Astrocyte of the spinal cord (primary cell): Measurements from ENCODE around the gene PPFIBP2.

Experiments
- DNase-seq: peaks from one replicate; pipeline ENCODE4 v3.0.0; 2011; ENCODE audit warnings: low read depth, low spot score
- H3K4me3 ChIP-seq: 2 replicates; pipeline ENCODE4 v1.5.1; 2011; ENCODE audit warnings: low read depth, mild to moderate bottlenecking, low read length, moderate library complexity
- CTCF ChIP-seq: IDR thresholded peaks from 2 replicates; pipeline ENCODE4 v1.5.1; 2012; ENCODE audit warnings: low read depth, mild to moderate bottlenecking, low read length, inconsistent platforms
- in situ Hi-C: cut with HindIII; loops from 2 replicates; pipeline ENCODE4 v1.10.0; 2017; ENCODE audit warnings: low sequenced_read_pairs

Gene PPFIBP2

DNA sequence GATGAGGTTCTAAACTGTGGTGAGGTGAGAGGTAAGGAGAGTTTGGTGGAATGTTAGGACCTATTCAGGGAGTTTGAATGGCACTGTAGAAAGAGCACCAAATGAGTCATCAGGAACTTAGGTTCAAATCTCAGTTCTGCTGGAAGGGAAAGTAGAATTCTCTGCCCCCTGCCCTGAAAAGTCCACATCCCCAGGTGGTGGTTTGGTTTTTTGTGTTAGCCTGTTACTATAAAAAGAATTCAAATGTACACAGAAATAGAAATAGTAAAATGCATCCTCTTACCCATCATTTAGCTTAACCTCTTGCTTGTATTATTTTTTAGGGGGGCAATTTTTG is 20.2 kb downstream of the PPFIBP2 start:
- no peak overlapping the region for H3K4me3 ChIP-seq
- TF ChIP-seq CTCF, result no peak
- DNase-seq, result no peak
- in situ Hi-C loops, result no loop called here

- in situ Hi-C loops, result no loop called here
- no peak for DNase-seq
- no peak for TF ChIP-seq CTCF
- no peak overlapping the region for H3K4me3 ChIP-seq
These were observed 22.3 kb downstream of the PPFIBP2 start for GRCh38 chr11:7536100-7536499.

DNA sequence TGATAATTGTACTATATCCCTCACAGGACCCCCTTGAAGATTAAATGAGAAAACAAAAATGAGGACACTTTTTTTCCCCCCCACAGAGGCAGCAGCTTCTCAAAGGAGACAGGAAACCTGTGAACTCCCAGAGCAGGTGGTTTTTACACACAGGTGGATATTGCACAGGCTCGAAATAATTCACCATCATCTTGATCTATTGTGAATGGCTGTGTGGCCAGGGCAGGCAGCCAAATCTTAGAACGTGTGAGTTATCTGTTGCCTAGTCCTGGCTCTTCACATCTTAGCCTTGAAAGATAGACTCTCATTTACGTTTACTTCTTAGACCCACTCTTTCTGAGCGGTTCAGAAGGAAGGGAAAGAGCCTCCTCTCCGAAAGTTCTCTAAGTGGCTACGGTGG is 23.5 kb downstream of the PPFIBP2 start:
- no peak for DNase-seq
- no peak overlapping the region for H3K4me3 ChIP-seq
- in situ Hi-C loops, result no loop called here
- TF ChIP-seq CTCF, result no peak

- no peak for TF ChIP-seq CTCF
These were observed 24.2 kb downstream of the PPFIBP2 start for GRCh38 chr11:7538031-7538430.

GRCh38 chr11:7538466-7539454 is 25.0 kb downstream of the PPFIBP2 start:
- no peak for DNase-seq
- TF ChIP-seq CTCF, result no peak
- in situ Hi-C loops, result no loop called here
- H3K4me3 ChIP-seq, result no peak overlapping the region

More at GRCh38 chr11:7538031-7538430, 24.2 kb downstream of the PPFIBP2 start:
- in situ Hi-C loops, result no loop called here
- H3K4me3 ChIP-seq, result no peak overlapping the region
- no peak for DNase-seq

DNA sequence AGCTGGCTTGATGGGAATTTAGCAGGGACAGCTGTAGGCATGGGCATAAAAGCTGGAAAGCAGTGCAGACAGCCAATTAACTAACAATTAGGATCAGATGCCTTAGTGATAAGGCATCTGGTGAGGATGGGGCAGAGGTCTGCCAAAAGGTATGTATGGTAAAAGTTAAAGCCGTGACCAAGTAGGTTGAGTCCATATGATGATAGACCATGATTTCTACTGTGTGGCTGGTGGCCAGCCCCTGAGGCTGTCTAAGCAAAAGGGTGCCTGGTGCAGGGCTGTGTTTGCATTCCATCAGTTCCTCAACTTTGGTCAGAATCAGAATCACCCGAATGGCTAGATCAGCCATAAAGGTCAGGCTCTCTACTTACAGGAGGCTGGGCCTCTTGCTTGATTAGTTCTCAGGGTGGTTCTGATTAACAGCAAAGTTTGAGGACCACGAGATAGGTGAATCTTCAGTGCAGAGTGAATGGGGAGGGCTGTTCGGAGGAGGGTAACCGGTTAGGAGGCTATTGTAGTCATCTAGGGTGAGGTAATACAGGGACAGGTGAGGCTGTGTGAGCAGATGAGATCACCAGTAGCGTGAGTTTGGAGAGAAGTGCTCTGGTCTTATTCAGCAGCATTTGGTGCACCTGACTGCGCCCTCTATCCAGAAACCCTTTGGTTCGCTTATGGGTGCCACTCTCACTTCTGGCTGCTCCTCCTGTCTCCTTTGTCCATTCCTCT is 27.2 kb downstream of the PPFIBP2 start:
- no peak for DNase-seq
- H3K4me3 ChIP-seq, result no peak overlapping the region
- in situ Hi-C loops, result no loop called here
- no peak for TF ChIP-seq CTCF
